Liver (tissue), 3 donors: ENCODE measurements around the gene OLFML1.

ENCODE experiments used
- FOXA1 ChIP-seq: IDR thresholded peaks from 2 replicates; pipeline ENCODE4 v1.6.1; 2016; ENCODE audit warnings: antibody characterized with exemption
- FOXA2 ChIP-seq: IDR thresholded peaks from 2 replicates; pipeline ENCODE4 v1.6.1; 2016; ENCODE audit warnings: antibody characterized with exemption
- GABPA ChIP-seq, 2 donors: IDR thresholded peaks in 1 of 2; conservative IDR thresholded peaks in 1 of 2; 2 replicates each; pipeline ENCODE4 v1.6.1; 2016; ENCODE audit warnings: antibody characterized with exemption in 2 of 2, mild to moderate bottlenecking in 1 of 2, moderate library complexity in 1 of 2
- YY1 ChIP-seq: IDR thresholded peaks from 2 replicates; pipeline ENCODE4 v1.6.1; 2016; ENCODE audit warnings: antibody characterized with exemption, mild to moderate bottlenecking
- TF ChIP-seq, protein P1 (sequence below): fragments of 150-350 bp; IDR thresholded peaks from 2 replicates; pipeline ENCODE4 v1.5.1; 2017; ENCODE audit warnings: improper control_type of control experiment, low read depth, low read length; ENCODE audit not compliant: missing input control
- donor health status: healthy.
- donor health status: healthy.

GRCh38 chr11:7520981-7521487 lies 35.7 kb downstream of the OLFML1 start:
- TF ChIP-seq, protein P1, sequence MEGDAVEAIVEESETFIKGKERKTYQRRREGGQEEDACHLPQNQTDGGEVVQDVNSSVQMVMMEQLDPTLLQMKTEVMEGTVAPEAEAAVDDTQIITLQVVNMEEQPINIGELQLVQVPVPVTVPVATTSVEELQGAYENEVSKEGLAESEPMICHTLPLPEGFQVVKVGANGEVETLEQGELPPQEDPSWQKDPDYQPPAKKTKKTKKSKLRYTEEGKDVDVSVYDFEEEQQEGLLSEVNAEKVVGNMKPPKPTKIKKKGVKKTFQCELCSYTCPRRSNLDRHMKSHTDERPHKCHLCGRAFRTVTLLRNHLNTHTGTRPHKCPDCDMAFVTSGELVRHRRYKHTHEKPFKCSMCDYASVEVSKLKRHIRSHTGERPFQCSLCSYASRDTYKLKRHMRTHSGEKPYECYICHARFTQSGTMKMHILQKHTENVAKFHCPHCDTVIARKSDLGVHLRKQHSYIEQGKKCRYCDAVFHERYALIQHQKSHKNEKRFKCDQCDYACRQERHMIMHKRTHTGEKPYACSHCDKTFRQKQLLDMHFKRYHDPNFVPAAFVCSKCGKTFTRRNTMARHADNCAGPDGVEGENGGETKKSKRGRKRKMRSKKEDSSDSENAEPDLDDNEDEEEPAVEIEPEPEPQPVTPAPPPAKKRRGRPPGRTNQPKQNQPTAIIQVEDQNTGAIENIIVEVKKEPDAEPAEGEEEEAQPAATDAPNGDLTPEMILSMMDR = no peak
- TF ChIP-seq FOXA2 (no peak), GABPA (IDR thresholded peaks at IDR 0.05 in 1 of 2, conservative IDR thresholded peaks at IDR 0.05 in 1 of 2) (no peak), FOXA1 (no peak), YY1 (no peak)
